Natural killer cell (primary cell): Measurements from ENCODE around the gene FRMD3. TPM values are rescaled to one million over a fixed set of nuclear protein-coding genes. Genes with fewer than 3 reads are reported as not detected.

ENCODE experiments used
- ATAC-seq, 3 donors: fragments of 150-1000 bp in 2 of 3; fragments of 200-7000 bp in 1 of 3; cut with Tn5 transposase; 1 replicate in 1 of 3; 2 replicates in 2 of 3; pipeline ENCODE4 v1.10.0; 2021; ENCODE audit warnings: mild to moderate bottlenecking in 2 of 3, moderate library complexity in 2 of 3
- DNase-seq, 2 donors: peaks; one replicate each; pipeline versions ENCODE4 v3.0.0 to v3.0.0-alpha.2; 2013 to 2021; ENCODE audit warnings: mixed read lengths in 1 of 2
- H3K27ac ChIP-seq: one replicate; pipeline ENCODE4 v1.5.1; 2013; ENCODE audit warnings: mild to moderate bottlenecking, low read length
- H3K27me3 ChIP-seq: one replicate; pipeline ENCODE4 v1.6.1; 2013; ENCODE audit warnings: low read length; ENCODE audit not compliant: control insufficient read depth, insufficient read depth
- H3K36me3 ChIP-seq: one replicate; pipeline ENCODE4 v1.6.1; 2013; ENCODE audit warnings: low read length; ENCODE audit not compliant: control insufficient read depth, insufficient read depth
- H3K4me1 ChIP-seq: one replicate; pipeline ENCODE4 v1.6.1; 2013; ENCODE audit warnings: low read length; ENCODE audit not compliant: control insufficient read depth, insufficient read depth
- H3K4me3 ChIP-seq: one replicate; pipeline ENCODE4 v1.5.1; 2013; ENCODE audit warnings: low read length
- H3K9me3 ChIP-seq: one replicate; pipeline ENCODE4 v1.6.1; 2013; ENCODE audit warnings: low read length; ENCODE audit not compliant: control insufficient read depth, insufficient read depth
- H3K27ac Mint-ChIP-seq, 2 donors: one replicate each; pipeline ENCODE4 v1.8.0; 2022; ENCODE audit warnings: mild to moderate bottlenecking in 2 of 2, mixed read lengths in 2 of 2, moderate library complexity in 1 of 2
- H3K27me3 Mint-ChIP-seq, 2 donors: one replicate each; pipeline ENCODE4 v1.8.0; 2022; ENCODE audit warnings: low read depth in 2 of 2, mixed read lengths in 2 of 2
- H3K36me3 Mint-ChIP-seq: one replicate; pipeline ENCODE4 v1.8.0; 2022; ENCODE audit warnings: mixed read lengths
- H3K4me1 Mint-ChIP-seq, 2 donors: one replicate each; pipeline ENCODE4 v1.8.0; 2022; ENCODE audit warnings: mixed read lengths in 2 of 2
- H3K4me3 Mint-ChIP-seq: one replicate; pipeline ENCODE4 v1.8.0; 2022; ENCODE audit warnings: mild to moderate bottlenecking, moderate library complexity, mixed read lengths
- H3K9me3 Mint-ChIP-seq, 2 donors: one replicate each; pipeline ENCODE4 v1.8.0; 2022; ENCODE audit warnings: mixed read lengths in 2 of 2
- CTCF ChIP-seq: fragments of 200-600 bp; IDR thresholded peaks from one replicate; pipeline ENCODE4 v1.8.0; 2022; ENCODE audit warnings: antibody characterized with exemption
- WGBS: methylation state at CpG from one replicate; pipeline ENCODE4 v1.1.7; 2013; ENCODE audit warnings: missing lambda C conversion rate; ENCODE audit not compliant: insufficient coverage; 5-methylcytosine and 5-hydroxymethylcytosine counted together
- intact Hi-C: fragments of 100-400 bp; cut with micrococcal nuclease; formaldehyde crosslinking; loops from one replicate; pipeline ENCODE4 v1.14.2; 2022
- total RNA-seq, 4 donors: library from RNA; stranded (reverse); fragments of 120-200 nt in 1 of 4; gene quantifications; one replicate each; pipeline versions ENCODE4 v1.2.3 to v1.2.4, GENCODE V29; 2013 to 2022

The FRMD3 gene
- total RNA-seq, 3 donors from 2014 or later (not counting 1 experiment from before 2014, with no cell fraction given): 1.2 to 2.4 (median 2.1) TPM

- H3K36me3 ChIP-seq: no peaks in the 10 kb centered on the region
- no peak overlapping the region for H3K4me3 ChIP-seq
- no peak overlapping the region for H3K4me3 Mint-ChIP-seq
- no peak for TF ChIP-seq CTCF
- 97% methylated on average over 11 of the region's 11 CpGs for WGBS
- no peaks in the 10 kb centered on the region for H3K36me3 Mint-ChIP-seq
- H3K9me3 ChIP-seq: no peaks in the 10 kb centered on the region
- H3K27ac Mint-ChIP-seq: no peak overlapping the region
- no peaks in the 10 kb centered on the region for H3K4me1 Mint-ChIP-seq
- H3K4me1 ChIP-seq: no peaks in the 10 kb centered on the region
- ATAC-seq (no peak), DNase-seq (no peak)
- no peaks in the 10 kb centered on the region for H3K9me3 Mint-ChIP-seq
- H3K27me3 ChIP-seq: no peaks in the 10 kb centered on the region
- no peak overlapping the region for H3K27ac ChIP-seq
- intact Hi-C loops: no loop called here
- H3K27me3 Mint-ChIP-seq: no peaks in the 10 kb centered on the region
Measured at GRCh38 chr9:83312537-83312936, 225.7 kb downstream of the FRMD3 start.

- intact Hi-C loops: no loop called here
- no peaks in the 10 kb centered on the region for H3K9me3 Mint-ChIP-seq
Measured at GRCh38 chr9:83307066-83307724, 231.0 kb downstream of the FRMD3 start.

GRCh38 chr9:83304686-83305085 lies 233.5 kb downstream of the FRMD3 start:
- no peaks in the 10 kb centered on the region for H3K36me3 ChIP-seq
- H3K27ac Mint-ChIP-seq: no peak overlapping the region
- WGBS: 88% methylated on average over 8 of the region's 8 CpGs
- no peaks in the 10 kb centered on the region for H3K4me1 Mint-ChIP-seq
- no peak for TF ChIP-seq CTCF
- no peaks in the 10 kb centered on the region for H3K9me3 ChIP-seq
- H3K27me3 Mint-ChIP-seq: peaks cover 0 to 2% of the 10 kb centered on the region in 2 donors
- no peaks in the 10 kb centered on the region for H3K27me3 ChIP-seq
- H3K27ac ChIP-seq: no peak overlapping the region
- intact Hi-C loops: no loop called here
- H3K4me3 ChIP-seq: no peak overlapping the region
- no peak overlapping the region for H3K4me3 Mint-ChIP-seq
- no peaks in the 10 kb centered on the region for H3K36me3 Mint-ChIP-seq
- ATAC-seq (no peak), DNase-seq (no peak)
- no peaks in the 10 kb centered on the region for H3K4me1 ChIP-seq
- no peaks in the 10 kb centered on the region for H3K9me3 Mint-ChIP-seq

More at GRCh38 chr9:83307066-83307724, 231.0 kb downstream of the FRMD3 start:
- no peak for ATAC-seq
- Mint-ChIP-seq H3K27me3 (peaks cover 0 to 2% of the 10 kb centered on the region in 2 donors), H3K36me3 (no peaks in the 10 kb centered on the region), H3K27ac (no peak overlapping the region), H3K4me1 (no peaks in the 10 kb centered on the region), H3K4me3 (no peak overlapping the region)
- 0% methylated on average over 1 of the region's 2 CpGs for WGBS
- Histone ChIP-seq H3K27me3 (no peaks in the 10 kb centered on the region), H3K4me3 (no peak overlapping the region), H3K4me1 (no peaks in the 10 kb centered on the region), H3K9me3 (no peaks in the 10 kb centered on the region), H3K36me3 (no peaks in the 10 kb centered on the region), H3K27ac (no peak overlapping the region)
- no peak for DNase-seq
- TF ChIP-seq CTCF: no peak

- H3K36me3 Mint-ChIP-seq: no peaks in the 10 kb centered on the region
- H3K4me1 ChIP-seq: no peaks in the 10 kb centered on the region
- no peaks in the 10 kb centered on the region for H3K9me3 ChIP-seq
- no peaks in the 10 kb centered on the region for H3K27me3 ChIP-seq
- no peak for ATAC-seq
- H3K4me3 Mint-ChIP-seq: no peak overlapping the region
- no peaks in the 10 kb centered on the region for H3K36me3 ChIP-seq
- 28% methylated on average over 6 of the region's 6 CpGs for WGBS
- no peaks in the 10 kb centered on the region for H3K4me1 Mint-ChIP-seq
- H3K27ac ChIP-seq: no peak overlapping the region
- H3K4me3 ChIP-seq: no peak overlapping the region
- DNase-seq: no peak
- no peak for TF ChIP-seq CTCF
- peaks cover 0 to 2% of the 10 kb centered on the region in 2 donors for H3K27me3 Mint-ChIP-seq
- no peaks in the 10 kb centered on the region for H3K9me3 Mint-ChIP-seq
- intact Hi-C loops: no loop called here
- no peak overlapping the region for H3K27ac Mint-ChIP-seq
Measured at GRCh38 chr9:83299571-83299970, 238.6 kb downstream of the FRMD3 start.
